NCI-H2107 treated with DMSO at 0.1 percent for 48 hours (cell line): Measurements from ENCODE around the gene KCNH1.
A peak's percentile ranks its signal among the peaks of the same experiment; 100 is the strongest.

Experiments used
- DNase-seq: peaks from one replicate; lab custom pipeline; 2025; ENCODE audit not compliant: unreplicated experiment; lab: John Stamatoyannopoulos, UW

Gene KCNH1

GRCh38 chr1:210882414-210883221 is 251.3 kb downstream of the KCNH1 start:
- DNase-seq: no peak

- no peak for DNase-seq
These were observed 255.4 kb downstream of the KCNH1 start for GRCh38 chr1:210878564-210878963.

- DNase-seq: no peak
These were observed 257.7 kb downstream of the KCNH1 start for GRCh38 chr1:210876275-210876674.

- no peak for DNase-seq
These were observed 267.4 kb downstream of the KCNH1 start for GRCh38 chr1:210866532-210866931.

- no peak for DNase-seq
These were observed 276.2 kb downstream of the KCNH1 start for GRCh38 chr1:210857705-210858104.

- DNase-seq: no peak
These were observed 276.7 kb downstream of the KCNH1 start for GRCh38 chr1:210857146-210857663.

- no peak for DNase-seq
These were observed 278.5 kb downstream of the KCNH1 start for GRCh38 chr1:210855440-210855839.

- no peak for DNase-seq
These were observed 280.7 kb downstream of the KCNH1 start for GRCh38 chr1:210853276-210853675.

- no peak for DNase-seq
These were observed 283.4 kb downstream of the KCNH1 start for GRCh38 chr1:210850556-210850955.

- DNase-seq: no peak
These were observed 285.5 kb downstream of the KCNH1 start for GRCh38 chr1:210848474-210848873.

- DNase-seq: no peak
These were observed 291.9 kb downstream of the KCNH1 start for GRCh38 chr1:210841926-210842625.

GRCh38 chr1:210830034-210831028 is 303.6 kb downstream of the KCNH1 start:
- peak; percentile 15 for DNase-seq

- no peak for DNase-seq
These were observed 304.9 kb downstream of the KCNH1 start for GRCh38 chr1:210828996-210829596.

- DNase-seq: no peak
These were observed 306.5 kb downstream of the KCNH1 start for GRCh38 chr1:210827481-210827880.

- no peak for DNase-seq
These were observed 307.3 kb downstream of the KCNH1 start for GRCh38 chr1:210826686-210827085.

GRCh38 chr1:210822932-210823331 is 311.0 kb downstream of the KCNH1 start:
- no peak for DNase-seq

- DNase-seq: no peak
These were observed 311.7 kb downstream of the KCNH1 start for GRCh38 chr1:210822241-210822640.

- DNase-seq: no peak
These were observed 312.3 kb downstream of the KCNH1 start for GRCh38 chr1:210821615-210822014.

- no peak for DNase-seq
These were observed 314.7 kb downstream of the KCNH1 start for GRCh38 chr1:210819266-210819665.
